Hematopoietic multipotent progenitor cell treated with erythropoietin and hydrocortisone succinate and interleukin-3 and kit ligand, for 8 days (in vitro differentiated cells): ENCODE data around the gene ABLIM2.

Source experiments
- DNase-seq: peaks from one replicate; pipeline ENCODE4 v3.0.0-alpha.2; 2015

The ABLIM2 gene

GRCh38 chr4:7993671-7994070, 164.9 kb downstream of the ABLIM2 start:
- no peak for DNase-seq

- no peak for DNase-seq
Observed at GRCh38 chr4:7992846-7993245, 165.8 kb downstream of the ABLIM2 start.

DNA sequence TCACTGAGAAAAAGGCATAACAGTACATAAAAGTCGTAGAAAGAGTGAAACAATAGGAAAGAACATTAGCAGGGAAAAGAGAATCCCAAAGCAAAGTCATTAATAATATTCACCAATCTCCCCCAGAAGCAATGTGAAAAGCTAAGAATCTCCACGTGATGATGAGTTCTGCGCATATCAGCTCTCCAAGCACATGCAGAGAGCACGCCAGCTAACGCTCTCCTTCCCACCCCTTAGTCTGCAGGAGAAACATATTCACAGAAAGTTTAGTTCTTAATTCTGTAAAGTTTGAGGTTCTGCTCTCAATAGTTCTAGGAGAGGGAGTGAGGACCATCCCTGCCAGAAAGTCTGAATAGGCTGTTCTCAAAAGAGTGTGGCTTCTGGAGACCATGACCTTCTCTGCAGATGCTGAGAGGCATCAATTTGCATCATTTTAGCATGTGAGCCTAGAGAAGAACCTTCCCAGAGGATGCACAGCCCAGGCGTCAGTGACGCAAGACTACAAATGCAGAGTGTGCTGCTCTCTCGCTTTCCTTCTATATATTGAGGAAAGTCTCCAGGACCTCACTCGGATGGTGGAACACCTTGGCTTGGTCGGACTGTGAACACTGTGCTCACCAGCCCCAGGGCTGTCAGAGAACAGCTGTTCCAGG, 167.7 kb downstream of the ABLIM2 start:
- DNase-seq: no peak

- DNase-seq: no peak
Observed at GRCh38 chr4:7989654-7990053, 169.0 kb downstream of the ABLIM2 start.

- DNase-seq: no peak
Observed at GRCh38 chr4:7988437-7988836, 170.2 kb downstream of the ABLIM2 start.

DNA sequence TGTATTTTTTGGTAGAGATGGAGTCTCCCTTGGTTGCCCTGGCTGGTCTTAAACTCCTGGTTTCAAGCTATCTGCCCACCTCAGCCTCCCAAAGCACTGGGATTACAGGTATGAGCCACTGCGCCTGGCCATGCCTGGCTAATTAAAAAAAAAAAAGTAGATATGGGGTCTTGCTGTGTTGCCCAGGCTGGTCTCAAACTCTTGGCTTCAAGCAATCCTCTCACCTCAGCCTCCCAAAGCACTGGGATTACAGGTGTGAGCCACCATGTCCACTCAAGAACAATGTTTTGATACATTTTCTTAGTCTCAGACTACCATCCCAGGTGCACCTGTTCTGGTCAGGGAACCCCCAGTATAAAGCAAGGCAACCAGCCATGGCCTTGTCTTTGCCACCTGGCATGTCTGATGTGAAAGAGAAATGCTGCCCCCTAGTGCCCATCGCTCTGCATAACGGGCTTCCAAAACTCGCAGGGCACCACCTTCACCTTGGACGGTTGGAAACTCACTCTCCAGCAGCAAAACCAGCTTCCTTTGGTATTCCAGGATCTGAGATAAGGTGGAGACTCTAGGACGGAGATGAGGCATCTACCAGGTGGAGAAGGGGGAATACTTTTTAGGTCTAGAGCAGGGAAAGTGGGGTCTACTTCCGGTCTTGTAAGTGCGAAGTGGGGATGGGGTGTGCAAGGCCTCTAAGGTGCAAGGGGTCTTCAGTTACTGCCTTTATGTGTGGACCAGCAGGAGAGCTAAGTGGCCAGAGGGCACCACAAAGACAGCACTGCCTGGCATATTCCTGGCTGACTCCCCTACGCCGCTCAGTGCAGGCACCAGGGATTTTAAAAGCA, 171.2 kb downstream of the ABLIM2 start:
- peak; percentile 66 for DNase-seq

DNA sequence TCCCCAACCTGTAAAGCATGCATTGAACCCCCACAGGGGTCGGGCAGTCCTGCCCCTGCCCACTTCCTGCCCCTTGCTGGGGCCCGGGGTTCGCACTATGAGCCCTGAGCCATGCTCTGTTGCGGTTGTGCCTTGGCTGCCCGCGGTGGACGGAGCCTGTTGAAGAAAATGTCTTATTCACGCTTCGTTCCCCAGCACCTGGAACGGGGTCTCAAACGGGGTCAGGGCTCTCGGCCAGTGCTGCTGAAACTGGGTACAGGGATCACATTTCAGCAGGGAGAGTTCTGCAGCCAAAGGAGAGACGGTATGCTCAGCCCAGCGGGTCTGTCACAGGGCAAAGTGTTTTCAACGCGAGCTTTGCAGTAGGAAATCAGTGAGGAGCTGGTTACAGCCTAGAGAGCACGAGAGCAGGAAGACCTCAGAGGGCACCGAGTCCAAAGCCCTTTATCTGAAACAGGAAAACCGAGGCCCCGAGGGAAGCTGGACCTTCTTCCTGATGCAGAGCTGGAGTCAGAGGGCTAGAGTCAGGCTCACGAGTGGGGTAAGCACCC, 172.6 kb downstream of the ABLIM2 start:
- DNase-seq: no peak

DNA sequence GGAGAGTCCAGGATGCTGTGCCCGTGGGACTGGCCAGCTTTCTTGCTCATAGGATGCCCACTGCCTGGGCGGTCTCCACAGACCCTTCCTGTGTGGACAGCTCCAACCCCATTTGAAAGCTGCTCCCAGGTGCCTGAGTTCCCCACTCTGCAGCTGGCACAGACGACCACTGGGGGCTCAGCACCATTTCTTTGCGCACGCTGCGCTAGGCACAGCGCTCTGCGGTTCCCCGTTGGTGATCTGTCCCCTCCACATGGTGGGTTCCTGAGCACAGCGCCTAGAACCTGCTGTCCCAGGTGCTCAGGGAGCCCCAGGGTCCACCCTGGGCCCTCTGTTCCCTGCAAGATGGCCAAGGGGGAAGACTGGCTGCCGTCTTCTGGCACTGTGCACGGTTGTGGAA, 173.5 kb downstream of the ABLIM2 start:
- no peak for DNase-seq

DNA sequence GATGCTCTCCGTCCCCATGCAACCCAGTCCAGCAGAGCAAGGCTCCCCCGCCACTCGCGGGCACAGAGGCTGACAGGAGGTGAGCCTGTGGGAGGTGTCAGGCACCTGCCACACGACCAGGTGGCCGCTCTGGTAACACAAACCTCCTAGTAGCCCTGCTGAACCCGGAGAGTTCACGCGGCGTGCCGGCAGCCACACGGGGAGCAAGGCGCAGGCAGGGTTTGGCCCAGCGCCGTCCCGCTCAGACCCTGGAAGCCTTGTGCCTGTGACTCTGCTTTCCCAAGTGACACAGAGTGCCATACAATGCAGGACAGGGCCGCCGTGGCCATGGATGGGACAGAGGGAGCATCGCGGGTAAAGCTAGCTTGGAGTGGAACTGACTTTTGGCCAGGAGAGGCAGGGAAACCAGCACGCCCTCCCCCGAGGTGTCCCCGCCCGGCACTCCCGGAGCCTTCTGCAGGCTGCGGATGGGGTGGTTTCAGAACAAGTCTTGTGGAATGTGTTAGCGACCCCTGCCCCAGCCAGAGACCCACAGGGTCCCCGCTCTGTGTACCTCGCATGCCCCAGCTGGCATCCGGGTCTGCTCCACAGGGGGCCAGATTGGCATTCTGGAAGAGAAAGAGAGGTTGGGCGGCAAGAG, 174.2 kb downstream of the ABLIM2 start:
- DNase-seq: no peak

GRCh38 chr4:7983296-7983695, 175.3 kb downstream of the ABLIM2 start:
- no peak for DNase-seq

- no peak for DNase-seq
Observed at GRCh38 chr4:7981738-7982394, 176.7 kb downstream of the ABLIM2 start.

GRCh38 chr4:7980036-7980435, 178.6 kb downstream of the ABLIM2 start:
- no peak for DNase-seq

- DNase-seq: no peak
Observed at GRCh38 chr4:7979652-7979968, 179.0 kb downstream of the ABLIM2 start.

DNA sequence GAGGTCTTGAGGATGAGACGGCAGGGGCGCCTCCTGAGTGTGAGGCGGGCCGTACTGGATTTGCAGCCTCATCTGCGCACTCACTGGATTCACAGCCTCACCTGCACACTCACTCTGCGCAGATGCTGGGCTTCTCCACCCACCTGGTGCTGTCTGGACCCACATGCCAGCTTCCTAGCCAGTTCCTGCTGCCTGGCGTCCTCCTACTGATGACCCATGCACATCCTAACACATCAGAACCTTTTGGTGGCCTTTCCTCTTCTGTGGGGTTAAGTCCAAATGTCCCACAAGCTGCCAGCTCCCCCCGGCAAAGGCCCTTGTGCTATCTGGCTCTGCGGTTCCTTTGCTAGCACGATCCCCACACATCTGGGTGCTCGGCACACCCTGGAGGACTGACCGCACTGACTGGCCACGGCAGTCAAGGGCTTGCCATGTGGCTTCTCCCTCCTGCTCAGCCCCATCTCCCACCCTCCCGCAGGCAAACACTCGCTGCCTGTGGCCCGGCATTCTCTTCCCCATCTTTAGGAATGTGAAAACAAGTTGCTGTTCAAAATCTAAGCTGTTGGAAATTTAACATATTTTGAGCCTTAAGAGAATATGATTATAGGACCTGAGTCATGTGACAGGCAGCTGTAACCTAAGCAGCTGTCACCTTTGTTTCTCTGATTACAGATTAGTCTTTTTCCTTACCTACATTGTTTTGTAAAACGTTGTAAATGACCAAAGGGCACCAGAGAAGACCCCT, 179.5 kb downstream of the ABLIM2 start:
- no peak for DNase-seq

DNA sequence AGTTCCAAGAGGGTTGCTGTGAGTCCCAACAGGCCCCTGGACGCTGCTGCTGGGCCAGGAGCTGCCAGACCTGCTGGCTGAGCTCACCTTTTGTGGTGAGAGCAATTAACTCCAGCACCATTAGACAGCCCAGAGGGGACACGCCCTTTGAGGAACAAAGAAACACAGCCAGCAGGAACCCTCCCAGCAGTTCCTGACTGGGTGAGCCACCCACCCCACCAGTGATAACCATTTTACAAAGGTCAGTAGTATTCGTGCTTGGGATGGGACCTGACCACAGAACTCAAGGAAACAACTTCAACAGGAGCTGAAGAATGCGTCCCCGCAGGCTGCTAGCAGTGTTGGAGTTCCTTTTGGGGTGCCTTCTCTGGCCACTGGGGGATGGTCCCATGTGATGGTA, 180.1 kb downstream of the ABLIM2 start:
- no peak for DNase-seq

DNA sequence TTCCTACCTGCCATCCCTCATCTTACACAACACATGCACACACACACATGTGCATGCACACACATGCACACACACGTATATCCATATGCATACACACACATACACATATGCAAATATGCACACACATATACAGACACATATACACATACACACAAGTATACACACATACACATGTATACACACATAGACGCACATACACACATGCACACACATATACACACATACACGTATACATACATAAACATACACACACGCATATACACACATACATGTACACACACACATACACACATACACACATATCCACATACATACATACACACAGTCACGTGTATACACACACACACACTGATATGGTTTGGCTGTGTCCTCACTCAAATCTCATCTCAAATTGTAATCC, 182.0 kb downstream of the ABLIM2 start:
- DNase-seq: no peak

GRCh38 chr4:7976025-7976424, 182.6 kb downstream of the ABLIM2 start:
- DNase-seq: no peak

DNA sequence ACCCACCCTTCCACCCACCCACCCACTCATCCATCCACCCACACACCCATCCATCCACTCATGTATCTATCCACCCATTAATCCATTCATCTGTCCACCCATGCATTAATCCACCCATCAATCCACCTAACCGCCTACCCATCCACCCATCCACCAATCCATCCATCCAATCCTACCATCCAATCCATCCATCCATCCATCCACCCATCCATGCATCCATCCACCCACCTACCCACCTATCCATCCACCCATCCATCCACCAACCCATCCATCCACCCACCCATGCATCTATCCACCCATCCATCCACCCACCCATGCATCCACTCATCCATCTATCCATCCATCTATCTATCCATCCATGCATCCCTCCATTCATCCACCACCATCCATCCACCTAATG, 184.2 kb downstream of the ABLIM2 start:
- DNase-seq: no peak

DNA sequence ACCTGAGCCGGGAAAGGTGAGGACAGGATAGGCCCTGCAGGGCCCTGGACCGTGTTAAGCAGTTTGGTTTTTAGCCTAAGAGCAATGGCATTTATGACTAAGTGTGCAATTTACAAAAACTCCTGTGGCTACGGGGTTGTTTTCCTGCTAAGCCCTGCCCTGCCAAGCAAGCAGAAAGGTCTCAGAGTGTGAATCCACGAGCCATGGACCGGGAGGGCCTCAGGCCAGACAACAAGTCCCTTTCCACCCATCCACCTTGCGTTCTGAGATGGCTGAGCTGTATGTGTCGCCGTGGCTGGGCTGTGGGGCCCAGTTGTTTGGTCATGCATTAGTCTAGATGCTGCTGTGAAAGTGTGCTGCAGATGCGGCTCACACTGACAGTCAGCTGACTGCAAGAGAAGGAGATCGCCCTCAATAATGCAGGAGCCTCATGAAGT, 185.1 kb downstream of the ABLIM2 start:
- no peak for DNase-seq

GRCh38 chr4:7971881-7972500, 186.6 kb downstream of the ABLIM2 start:
- DNase-seq: no peak

DNA sequence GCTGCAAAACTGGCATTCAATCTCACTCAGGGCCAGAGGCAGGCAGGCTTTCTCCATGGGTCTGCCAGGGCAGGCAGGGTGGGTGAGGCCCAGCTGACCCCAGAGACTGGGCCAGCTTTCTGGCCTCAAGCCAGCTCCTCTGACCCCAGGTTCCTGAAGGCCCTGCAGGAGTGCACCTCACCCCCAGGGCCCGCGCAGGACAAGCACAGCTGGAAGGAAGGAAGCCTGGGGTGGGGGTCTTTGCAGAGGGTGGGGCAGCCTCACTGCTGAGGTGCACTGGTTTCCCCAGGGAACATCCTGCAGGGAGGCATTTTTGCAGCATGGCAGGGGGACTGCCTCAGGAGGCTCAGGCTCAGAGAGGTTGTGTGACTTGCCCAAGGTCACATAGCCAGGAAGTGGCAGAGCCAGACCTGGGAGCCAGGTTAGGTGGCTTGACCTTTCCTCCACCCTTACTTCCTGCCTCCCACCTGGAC, 187.4 kb downstream of the ABLIM2 start:
- DNase-seq: no peak

DNA sequence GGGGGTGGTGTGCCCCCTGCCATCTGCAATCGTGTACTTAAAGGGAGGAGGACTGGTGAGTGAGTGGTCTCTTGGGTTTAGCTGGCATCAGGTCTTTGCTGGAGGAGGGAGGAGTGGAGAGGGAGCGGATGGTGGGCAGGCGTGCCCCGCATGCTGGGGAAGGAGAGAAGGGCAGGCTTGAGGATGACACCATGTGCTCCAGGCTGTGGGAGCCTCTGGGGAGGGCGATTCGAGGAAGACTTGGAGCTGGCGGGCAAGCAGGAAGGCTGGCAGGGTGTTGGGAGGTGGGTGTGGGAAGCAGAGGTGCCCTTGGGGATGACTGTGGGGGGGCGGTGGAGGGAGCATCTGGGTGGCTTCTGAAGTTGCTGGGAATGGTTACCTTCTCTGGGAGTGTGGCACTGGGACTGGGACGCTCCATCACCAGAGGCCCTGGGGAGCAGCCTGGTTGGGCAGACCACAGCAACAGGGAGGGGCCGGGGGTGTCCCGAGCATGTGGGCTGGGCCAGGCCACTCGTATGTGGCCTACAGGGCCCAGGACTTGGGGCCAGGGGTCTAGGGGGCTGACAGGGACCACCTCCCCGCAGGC, 188.2 kb downstream of the ABLIM2 start:
- DNase-seq: no peak
